ENCODE measurements around the gene CXorf49.
"Not testable (repeated sequence)": the region's sequence is repeated elsewhere in the genome, so short reads cannot be mapped to it uniquely, and the experiment has no call there.

DNA sequence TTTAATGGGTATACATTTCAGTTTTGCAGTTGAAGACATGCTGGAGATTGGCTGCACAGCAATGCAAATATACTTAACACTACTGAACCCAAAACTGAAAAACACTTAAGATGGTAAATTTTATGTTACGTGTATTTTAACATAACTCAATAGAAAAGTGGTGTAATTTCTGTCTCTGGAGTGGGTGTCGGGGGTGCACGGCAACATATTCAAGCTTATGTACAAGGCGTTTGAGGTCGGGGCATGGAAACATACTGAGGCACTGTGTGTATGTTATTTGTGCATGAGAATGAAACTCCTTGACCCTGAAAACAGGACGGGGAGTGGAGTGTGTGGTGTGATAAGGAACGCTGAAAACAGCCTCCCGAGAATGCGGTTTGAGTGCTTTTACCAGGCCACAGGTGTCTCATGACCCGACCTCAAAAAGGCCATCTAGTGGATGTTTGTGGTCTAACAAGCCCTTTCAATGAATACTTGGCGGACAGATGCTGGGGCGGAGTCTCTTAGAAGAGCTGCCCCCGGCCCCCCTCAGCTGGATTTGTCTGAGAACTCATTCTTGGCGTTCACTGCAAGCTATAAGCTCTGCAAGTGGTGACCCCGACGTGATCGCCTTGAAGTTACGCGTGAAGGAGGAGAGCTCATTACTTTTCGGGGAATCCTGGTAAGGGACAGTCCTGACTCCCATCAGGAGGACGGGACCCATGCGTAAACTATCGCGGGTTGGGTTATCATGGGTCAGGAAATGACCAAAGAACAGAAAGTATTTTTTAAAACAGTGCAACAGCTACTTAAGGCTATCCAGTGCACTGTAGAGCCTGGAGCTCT lies 21.2 kb downstream of the CXorf49 start:
- TF ChIP-seq PRDM15 (CRISPR knock-in tag; IDR thresholded peaks at IDR 0.05); CTCF (IDR thresholded peaks at IDR 0.05 in 2 of 3, conservative IDR thresholded peaks at IDR 0.05 in 1 of 3; ENCODE audit: control insufficient read depth in 2 of 3, extremely low read depth in 1 of 3, insufficient read depth in 1 of 3, low read depth in 3 of 3, low read length in 3 of 3); SRF (IDR thresholded peaks at IDR 0.05; ENCODE audit: low read depth in 2 of 2, low read length in 2 of 2); KDM1A (IDR thresholded peaks at IDR 0.05; ENCODE audit: borderline replicate concordance); RAD51 (IDR thresholded peaks at IDR 0.05); CEBPB (IDR thresholded peaks at IDR 0.05; ENCODE audit: borderline replicate concordance in 1 of 2, low read depth in 2 of 2, low read length in 2 of 2); BCL3 (IDR thresholded peaks at IDR 0.05; ENCODE audit: borderline replicate concordance, insufficient read depth, low read depth, low read length, poor library complexity, severe bottlenecking); NRF1 (conservative IDR thresholded peaks at IDR 0.05; ENCODE audit: low read depth, low read length); ASH2L (IDR thresholded peaks at IDR 0.05; ENCODE audit: borderline replicate concordance, low read depth); E2F4 (IDR thresholded peaks at IDR 0.05; ENCODE audit: low read depth, low read length): not testable (repeated sequence)
- TF ChIP-seq, protein P1, sequence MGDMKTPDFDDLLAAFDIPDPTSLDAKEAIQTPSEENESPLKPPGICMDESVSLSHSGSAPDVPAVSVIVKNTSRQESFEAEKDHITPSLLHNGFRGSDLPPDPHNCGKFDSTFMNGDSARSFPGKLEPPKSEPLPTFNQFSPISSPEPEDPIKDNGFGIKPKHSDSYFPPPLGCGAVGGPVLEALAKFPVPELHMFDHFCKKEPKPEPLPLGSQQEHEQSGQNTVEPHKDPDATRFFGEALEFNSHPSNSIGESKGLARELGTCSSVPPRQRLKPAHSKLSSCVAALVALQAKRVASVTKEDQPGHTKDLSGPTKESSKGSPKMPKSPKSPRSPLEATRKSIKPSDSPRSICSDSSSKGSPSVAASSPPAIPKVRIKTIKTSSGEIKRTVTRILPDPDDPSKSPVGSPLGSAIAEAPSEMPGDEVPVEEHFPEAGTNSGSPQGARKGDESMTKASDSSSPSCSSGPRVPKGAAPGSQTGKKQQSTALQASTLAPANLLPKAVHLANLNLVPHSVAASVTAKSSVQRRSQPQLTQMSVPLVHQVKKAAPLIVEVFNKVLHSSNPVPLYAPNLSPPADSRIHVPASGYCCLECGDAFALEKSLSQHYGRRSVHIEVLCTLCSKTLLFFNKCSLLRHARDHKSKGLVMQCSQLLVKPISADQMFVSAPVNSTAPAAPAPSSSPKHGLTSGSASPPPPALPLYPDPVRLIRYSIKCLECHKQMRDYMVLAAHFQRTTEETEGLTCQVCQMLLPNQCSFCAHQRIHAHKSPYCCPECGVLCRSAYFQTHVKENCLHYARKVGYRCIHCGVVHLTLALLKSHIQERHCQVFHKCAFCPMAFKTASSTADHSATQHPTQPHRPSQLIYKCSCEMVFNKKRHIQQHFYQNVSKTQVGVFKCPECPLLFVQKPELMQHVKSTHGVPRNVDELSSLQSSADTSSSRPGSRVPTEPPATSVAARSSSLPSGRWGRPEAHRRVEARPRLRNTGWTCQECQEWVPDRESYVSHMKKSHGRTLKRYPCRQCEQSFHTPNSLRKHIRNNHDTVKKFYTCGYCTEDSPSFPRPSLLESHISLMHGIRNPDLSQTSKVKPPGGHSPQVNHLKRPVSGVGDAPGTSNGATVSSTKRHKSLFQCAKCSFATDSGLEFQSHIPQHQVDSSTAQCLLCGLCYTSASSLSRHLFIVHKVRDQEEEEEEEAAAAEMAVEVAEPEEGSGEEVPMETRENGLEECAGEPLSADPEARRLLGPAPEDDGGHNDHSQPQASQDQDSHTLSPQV (IDR thresholded peaks at IDR 0.05): not testable (repeated sequence)
